Measurements from ENCODE around the gene LRRC14B.
"Not testable (repeated sequence)": the region's sequence is repeated elsewhere in the genome, so short reads cannot be mapped to it uniquely, and the experiment has no call there.

The LRRC14B gene

DNA sequence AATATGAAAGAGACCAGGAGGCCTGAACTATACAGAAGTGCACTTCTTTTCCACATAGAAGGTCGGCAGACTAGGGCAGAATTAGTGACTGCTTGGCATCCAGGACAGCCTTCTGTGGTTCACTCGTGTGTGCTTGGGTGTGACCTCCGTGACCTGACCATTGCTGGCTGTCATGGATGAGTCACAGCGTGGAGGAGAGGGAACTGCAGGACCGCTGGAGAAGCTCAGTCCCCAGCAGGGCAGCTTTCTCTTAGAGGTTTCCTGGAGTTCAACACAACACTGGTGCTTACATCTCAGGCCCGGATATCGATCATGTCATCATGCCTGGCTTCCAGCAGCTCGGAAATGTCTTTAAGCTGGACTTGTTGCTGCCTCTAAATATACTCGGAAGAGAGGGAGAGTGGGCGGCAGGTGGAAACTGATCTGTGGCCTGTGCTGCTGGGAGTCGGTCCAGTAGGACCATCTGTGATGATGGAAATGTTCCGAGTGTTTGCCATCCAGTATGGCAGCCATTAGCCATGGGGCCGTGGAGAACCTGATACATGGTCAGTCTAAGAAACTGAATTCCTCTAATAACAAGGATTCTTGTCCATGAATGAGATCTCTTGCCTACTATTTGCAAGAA is 49.9 kb downstream of the LRRC14B start:
- not testable (repeated sequence) for DNase-seq (ENCODE audit: low spot score)

DNA sequence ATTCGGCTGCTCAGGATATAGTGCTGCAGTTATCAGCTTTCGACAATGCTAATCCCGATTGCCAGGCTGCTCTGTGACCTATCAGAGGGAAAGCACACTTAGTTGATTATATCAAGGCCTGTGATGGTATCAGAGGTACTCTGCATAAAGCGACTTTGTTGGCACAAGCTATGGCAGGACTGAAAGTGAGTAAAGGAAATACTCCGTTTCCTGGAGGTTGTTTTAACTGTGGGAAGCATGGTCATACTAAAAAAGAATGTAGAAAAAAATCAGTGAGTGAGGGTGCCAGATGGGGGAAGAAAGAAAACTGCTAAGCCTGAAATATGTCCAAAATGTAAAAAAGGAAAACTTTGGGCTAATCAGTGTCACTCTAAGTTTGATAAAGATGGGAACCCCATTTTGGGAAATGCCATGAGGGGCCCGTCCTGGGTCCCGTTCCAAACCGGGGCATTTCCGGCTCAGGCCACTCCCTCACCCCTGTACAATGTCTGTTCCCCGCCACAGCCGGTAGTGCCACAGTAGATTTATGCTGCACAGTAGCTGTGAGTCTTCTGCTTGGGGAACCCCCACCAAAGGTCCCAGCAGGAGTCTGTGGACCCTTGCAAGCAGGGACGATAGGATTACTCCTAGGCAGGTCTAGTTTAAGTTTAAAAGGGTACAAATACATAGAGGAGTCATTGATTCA is 52.5 kb downstream of the LRRC14B start:
- DNase-seq (ENCODE audit: low spot score) = not testable (repeated sequence)

DNA sequence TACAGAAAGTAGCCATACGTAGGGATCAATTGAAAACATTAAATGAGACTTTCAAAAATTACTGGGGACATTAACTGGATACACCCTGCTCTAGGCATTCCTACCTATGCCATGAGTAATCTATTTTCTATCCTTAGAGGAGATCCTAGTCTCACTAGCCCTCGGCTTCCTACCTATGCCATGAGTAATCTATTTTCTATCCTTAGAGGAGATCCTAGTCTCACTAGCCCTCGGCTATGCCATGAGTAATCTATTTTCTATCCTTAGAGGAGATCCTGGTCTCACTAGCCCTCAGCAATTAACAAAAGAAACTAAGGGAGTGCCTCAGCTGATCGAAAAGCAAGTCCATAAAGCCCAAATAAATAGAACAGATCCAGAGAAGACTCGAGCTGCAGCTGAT is 54.4 kb downstream of the LRRC14B start:
- not testable (repeated sequence) for DNase-seq (ENCODE audit: low spot score)
